Neutrophil (primary cell): Measurements from ENCODE around the gene TCERG1L.

ENCODE experiments used
- H3K27ac ChIP-seq: fragments of 200-600 bp; sonication (generic); 2 replicates; pipeline ENCODE4 v1.5.1; 2016; ENCODE audit warnings: mild to moderate bottlenecking, moderate library complexity
- H3K27me3 ChIP-seq: fragments of 200-600 bp; sonication (generic); 2 replicates; pipeline ENCODE4 v1.6.0; 2016; ENCODE audit warnings: mild to moderate bottlenecking
- H3K36me3 ChIP-seq: fragments of 200-600 bp; sonication (generic); 2 replicates; pipeline ENCODE4 v1.5.1; 2017
- H3K4me1 ChIP-seq, 2 experiments: fragments of 200-600 bp in 1 of 2; sonication (generic) in 1 of 2; 1 replicate in 1 of 2; 2 replicates in 1 of 2; pipeline versions ENCODE4 v1.5.1 to v1.6.1; 2013 to 2016; ENCODE audit warnings: low read depth in 1 of 2, low read length in 1 of 2, mild to moderate bottlenecking in 1 of 2, moderate library complexity in 1 of 2; ENCODE audit not compliant: control insufficient read depth in 1 of 2, insufficient read depth in 1 of 2
- H3K4me3 ChIP-seq, 2 experiments: fragments of 200-600 bp in 1 of 2; sonication (generic) in 1 of 2; 1 replicate in 1 of 2; 2 replicates in 1 of 2; pipeline ENCODE4 v1.5.1; 2013 to 2016; ENCODE audit warnings: low read depth in 1 of 2, low read length in 1 of 2, mild to moderate bottlenecking in 1 of 2, moderate library complexity in 1 of 2
- H3K9me3 ChIP-seq: fragments of 200-600 bp; sonication (generic); 2 replicates; pipeline ENCODE4 v1.5.1; 2016
- TF ChIP-seq, protein P1 (sequence below): fragments of 200-600 bp; sonication (generic); IDR thresholded peaks from 2 replicates; pipeline ENCODE4 v1.5.1; 2016; ENCODE audit warnings: antibody characterized with exemption

TCERG1L gene

DNA sequence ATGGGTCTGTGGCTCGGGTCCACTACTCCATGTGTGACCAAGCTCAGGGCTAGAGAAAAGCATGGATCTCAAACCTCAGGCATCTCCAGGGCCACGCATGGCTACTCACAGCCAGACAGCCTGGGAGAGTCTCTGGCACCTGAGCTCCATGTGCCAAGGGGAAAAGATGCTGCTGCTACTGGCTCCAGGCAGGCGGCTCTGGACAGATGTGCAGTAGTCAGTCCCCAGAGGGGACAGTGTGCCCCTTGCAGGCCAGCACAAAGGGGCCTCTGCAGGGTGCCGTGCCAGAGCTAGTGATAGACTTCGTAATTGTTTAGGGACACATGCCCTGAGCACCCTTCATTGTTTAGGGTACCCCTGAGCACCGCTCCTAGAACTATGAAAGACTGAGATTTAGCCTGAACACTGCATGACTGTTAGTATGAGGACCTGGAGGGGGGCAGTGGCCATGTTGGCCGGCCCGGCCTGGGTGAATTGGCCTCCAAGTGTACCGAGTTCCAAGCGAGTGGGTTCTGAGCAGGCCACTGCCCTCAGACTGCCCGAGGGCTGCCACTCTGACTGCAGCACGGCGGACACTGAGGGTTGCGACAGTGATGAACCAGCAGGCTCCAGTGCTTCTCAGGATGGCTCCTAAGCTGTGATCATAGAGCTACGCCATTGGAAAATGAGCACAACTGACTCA, 80.7 kb downstream of the TCERG1L start:
- H3K27me3 ChIP-seq, result no peaks in the 10 kb centered on the region
- no peak overlapping the region for H3K27ac ChIP-seq
- H3K36me3 ChIP-seq, result no peaks in the 10 kb centered on the region
- no peaks in the 10 kb centered on the region for H3K4me1 ChIP-seq
- H3K9me3 ChIP-seq, result no peaks in the 10 kb centered on the region
- TF ChIP-seq, protein P1, sequence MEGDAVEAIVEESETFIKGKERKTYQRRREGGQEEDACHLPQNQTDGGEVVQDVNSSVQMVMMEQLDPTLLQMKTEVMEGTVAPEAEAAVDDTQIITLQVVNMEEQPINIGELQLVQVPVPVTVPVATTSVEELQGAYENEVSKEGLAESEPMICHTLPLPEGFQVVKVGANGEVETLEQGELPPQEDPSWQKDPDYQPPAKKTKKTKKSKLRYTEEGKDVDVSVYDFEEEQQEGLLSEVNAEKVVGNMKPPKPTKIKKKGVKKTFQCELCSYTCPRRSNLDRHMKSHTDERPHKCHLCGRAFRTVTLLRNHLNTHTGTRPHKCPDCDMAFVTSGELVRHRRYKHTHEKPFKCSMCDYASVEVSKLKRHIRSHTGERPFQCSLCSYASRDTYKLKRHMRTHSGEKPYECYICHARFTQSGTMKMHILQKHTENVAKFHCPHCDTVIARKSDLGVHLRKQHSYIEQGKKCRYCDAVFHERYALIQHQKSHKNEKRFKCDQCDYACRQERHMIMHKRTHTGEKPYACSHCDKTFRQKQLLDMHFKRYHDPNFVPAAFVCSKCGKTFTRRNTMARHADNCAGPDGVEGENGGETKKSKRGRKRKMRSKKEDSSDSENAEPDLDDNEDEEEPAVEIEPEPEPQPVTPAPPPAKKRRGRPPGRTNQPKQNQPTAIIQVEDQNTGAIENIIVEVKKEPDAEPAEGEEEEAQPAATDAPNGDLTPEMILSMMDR, result no peak
- no peak overlapping the region for H3K4me3 ChIP-seq

DNA sequence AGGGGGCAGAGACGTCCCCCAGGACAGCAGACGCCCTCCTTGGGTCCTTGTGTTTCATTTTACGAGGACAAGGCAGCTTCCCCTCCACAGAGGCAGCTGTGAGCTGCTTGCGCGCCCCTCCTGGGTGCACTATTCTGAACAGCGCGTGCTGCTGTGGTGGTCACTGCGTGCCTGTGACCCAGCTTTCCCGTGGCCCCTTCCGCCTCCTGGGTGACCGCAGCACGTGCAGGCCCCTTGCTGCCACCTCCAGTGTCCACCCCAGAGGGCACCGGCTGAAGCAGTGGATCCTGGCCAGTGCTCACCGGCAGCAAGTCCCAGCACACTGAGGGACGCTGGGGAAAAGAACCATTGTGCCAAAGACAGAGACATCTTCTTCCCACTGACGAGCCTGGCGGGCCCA, 81.4 kb downstream of the TCERG1L start:
- Histone ChIP-seq H3K27ac (no peak overlapping the region), H3K36me3 (no peaks in the 10 kb centered on the region), H3K9me3 (no peaks in the 10 kb centered on the region), H3K27me3 (no peaks in the 10 kb centered on the region), H3K4me3 (no peak overlapping the region), H3K4me1 (no peaks in the 10 kb centered on the region)
- TF ChIP-seq, protein P1, result no peak

DNA sequence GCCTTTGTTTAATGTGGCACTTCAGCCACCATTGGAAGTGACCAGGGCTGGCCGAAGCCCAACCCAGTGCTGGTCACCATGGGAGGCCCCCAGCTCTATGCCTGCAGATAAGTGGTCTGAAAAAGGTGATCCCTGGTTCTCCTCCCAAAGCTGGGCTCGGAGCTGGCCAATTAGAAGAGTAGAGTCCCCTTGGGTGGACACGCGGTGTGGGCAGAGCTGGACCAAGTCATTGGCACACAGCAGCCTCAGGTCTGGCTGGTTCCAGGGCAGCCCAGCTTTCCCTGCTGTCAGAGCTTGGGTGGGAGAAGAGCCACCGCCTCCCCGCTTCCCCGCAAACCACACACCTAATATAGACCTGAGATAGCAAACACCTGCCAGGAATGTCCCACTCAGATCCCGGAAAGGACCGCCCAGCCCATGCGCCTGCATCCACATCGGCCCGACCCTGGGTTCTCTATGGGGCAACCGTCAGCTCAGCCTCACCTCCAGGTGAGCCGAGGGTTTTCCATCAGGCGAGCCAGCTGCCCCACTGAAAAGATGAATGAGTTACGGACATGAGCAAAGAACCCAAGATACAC, 84.3 kb downstream of the TCERG1L start:
- no peaks in the 10 kb centered on the region for H3K36me3 ChIP-seq
- no peaks in the 10 kb centered on the region for H3K4me1 ChIP-seq
- no peak overlapping the region for H3K4me3 ChIP-seq
- no peaks in the 10 kb centered on the region for H3K9me3 ChIP-seq
- TF ChIP-seq, protein P1, result no peak
- no peaks in the 10 kb centered on the region for H3K27me3 ChIP-seq
- no peak overlapping the region for H3K27ac ChIP-seq

DNA sequence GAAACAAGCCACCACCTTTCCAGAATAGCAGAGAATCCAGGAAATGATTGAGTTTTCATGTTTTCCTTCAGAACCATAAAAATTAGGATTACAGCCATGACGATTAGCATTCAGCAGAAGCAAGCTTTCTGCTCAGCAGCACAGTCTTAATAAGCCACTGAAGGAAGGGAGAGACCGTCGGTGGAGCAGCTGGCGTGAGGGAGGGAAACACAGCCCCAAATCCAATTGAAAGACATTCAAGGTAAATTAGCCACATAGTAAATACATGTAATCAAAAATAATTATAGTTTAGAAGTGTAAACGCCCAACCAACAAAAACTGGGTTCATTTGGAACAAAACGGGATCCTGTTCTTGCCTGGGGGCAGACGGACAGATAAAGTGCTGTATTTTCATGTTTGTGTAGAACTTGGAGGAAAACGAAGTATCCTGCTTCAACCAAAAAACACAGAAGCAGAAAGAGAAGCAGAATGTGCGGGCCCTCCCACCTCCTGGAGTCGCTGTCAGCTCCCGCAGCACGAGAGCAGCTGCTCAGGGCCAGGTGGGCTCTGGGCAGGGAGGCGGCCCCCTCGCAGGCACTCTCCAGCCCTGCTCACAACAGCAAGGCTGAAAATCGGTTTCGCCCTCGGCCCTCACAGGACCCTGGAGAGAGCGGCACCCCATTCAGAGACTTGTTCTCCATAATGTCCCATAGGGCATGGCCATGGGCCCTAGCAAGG, 84.9 kb downstream of the TCERG1L start:
- no peak overlapping the region for H3K4me3 ChIP-seq
- H3K36me3 ChIP-seq, result no peaks in the 10 kb centered on the region
- no peaks in the 10 kb centered on the region for H3K9me3 ChIP-seq
- TF ChIP-seq, protein P1, result no peak
- no peaks in the 10 kb centered on the region for H3K27me3 ChIP-seq
- no peaks in the 10 kb centered on the region for H3K4me1 ChIP-seq
- no peak overlapping the region for H3K27ac ChIP-seq

DNA sequence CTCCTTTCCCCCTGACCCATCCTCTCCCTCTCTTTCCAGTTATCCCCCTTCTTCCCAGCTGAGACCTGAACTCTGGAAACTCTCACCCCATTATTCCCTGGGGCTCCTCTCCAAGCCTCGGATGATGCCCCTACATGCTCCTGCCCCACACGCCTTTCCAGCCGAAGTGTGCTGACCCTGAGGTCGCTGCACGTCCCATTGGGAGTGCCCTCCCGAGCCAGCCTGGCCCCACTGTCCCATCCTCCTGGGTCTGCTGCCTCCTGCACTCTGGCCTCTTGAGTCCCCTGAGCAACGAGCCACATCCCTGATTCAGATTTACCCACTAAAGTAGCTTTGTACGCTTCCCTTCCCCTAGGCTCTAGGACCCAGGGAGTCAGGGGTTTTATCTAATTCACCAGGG, 87.4 kb downstream of the TCERG1L start:
- no peaks in the 10 kb centered on the region for H3K9me3 ChIP-seq

More for the DNA sequence above, 87.4 kb downstream of the TCERG1L start:
- TF ChIP-seq, protein P1, result no peak
- no peak overlapping the region for H3K27ac ChIP-seq
- H3K4me1 ChIP-seq, result no peaks in the 10 kb centered on the region
- no peaks in the 10 kb centered on the region for H3K27me3 ChIP-seq
- H3K4me3 ChIP-seq, result no peak overlapping the region
- no peaks in the 10 kb centered on the region for H3K36me3 ChIP-seq
